Stomach (tissue), 9 donors: ENCODE data around the gene RBMS3. TPM values are rescaled to one million over a fixed set of nuclear protein-coding genes. Genes with fewer than 3 reads are reported as not detected.

Source experiments
- DNase-seq, 2 donors: peaks; one replicate each; pipeline versions ENCODE4 v3.0.0 to v3.0.0-alpha.2; 2013 to 2019
- H3K27ac ChIP-seq, 5 donors: fragments of 200-600 bp in 4 of 5; sonication (generic) in 4 of 5; one replicate each; pipeline ENCODE4 v1.5.1; 2013 to 2019; ENCODE audit warnings: mild to moderate bottlenecking in 1 of 5, moderate library complexity in 1 of 5
- H3K27me3 ChIP-seq, 3 donors: fragments of 200-600 bp; sonication (generic); one replicate each; pipeline ENCODE4 v1.5.1; 2017 to 2019; ENCODE audit warnings: mixed run types in 1 of 3
- H3K36me3 ChIP-seq, 4 donors: fragments of 200-600 bp; sonication (generic); 1 replicate in 3 of 4; 2 replicates in 1 of 4; pipeline ENCODE4 v1.5.1; 2016 to 2019
- H3K4me1 ChIP-seq, 4 donors: fragments of 200-600 bp; sonication (generic); one replicate each; pipeline ENCODE4 v1.5.1; 2016 to 2019
- H3K4me3 ChIP-seq, 4 donors: fragments of 200-600 bp; sonication (generic) in 3 of 4; one replicate each; pipeline ENCODE4 v1.5.1; 2016 to 2019; ENCODE audit warnings: mild to moderate bottlenecking in 1 of 4
- H3K9me3 ChIP-seq, 4 donors: fragments of 200-600 bp; sonication (generic); one replicate each; pipeline ENCODE4 v1.5.1; 2016 to 2019
- CTCF ChIP-seq, 7 experiments: fragments of 450-650 bp in 4 of 7; fragments of 200-600 bp in 3 of 7; sonication (generic) in 3 of 7; IDR thresholded peaks; one replicate each; pipeline ENCODE4 v1.5.1; 2016 to 2019; ENCODE audit warnings: antibody characterized with exemption in 7 of 7, control low read depth in 2 of 7, mild to moderate bottlenecking in 1 of 7
- EP300 ChIP-seq: sonication (generic); formaldehyde crosslinking; IDR thresholded peaks from one replicate; pipeline ENCODE4 v1.6.1; 2017; ENCODE audit warnings: antibody characterized with exemption
- POLR2A ChIP-seq, 4 donors: fragments of 450-650 bp; IDR thresholded peaks; one replicate each; pipeline ENCODE4 v1.6.1; 2016; ENCODE audit warnings: antibody characterized with exemption in 4 of 4, control low read depth in 2 of 4, mild to moderate bottlenecking in 1 of 4, moderate library complexity in 1 of 4
- POLR2AphosphoS5 ChIP-seq, 3 donors: sonication (generic); formaldehyde crosslinking; IDR thresholded peaks; one replicate each; pipeline ENCODE4 v1.6.1; 2016; ENCODE audit warnings: antibody characterized with exemption in 3 of 3
- WGBS, 5 donors: extraction: QIAGEN DNeasy Blood & Tissue Kit in 3 of 5; methylation state at CpG; one replicate each; pipeline versions ENCODE4 v1.1.5 to v1.1.7; 2013 to 2018; 5-methylcytosine and 5-hydroxymethylcytosine counted together
- intact Hi-C: fragments of 100-400 bp; cut with DNase I; formaldehyde crosslinking; loops from one replicate; pipeline ENCODE4 v1.15.1; 2023; ENCODE audit warnings: low total_unique reads
- polyA plus RNA-seq, 3 donors: library from polyadenylated mRNA; stranded (reverse); fragments of 200-250 nt; gene quantifications; one replicate each; pipeline ENCODE4 v1.2.3, GENCODE V29; 2013
- total RNA-seq, 5 donors: library from RNA; depleted of rRNA; stranded (reverse); fragments of >200 nt; gene quantifications; one replicate each; pipeline versions ENCODE4 v1.1.0 to v1.2.3, GENCODE V29; 2014 to 2016
- donor health status: healthy with polysubstance abuse.
- donor health status: Bipolar disorder and iron deficiency.
- donor health status: healthy.

RBMS3 gene
- total and polyA plus RNA-seq, 8 donors: 2.0 to 103 (median 16.0) TPM

GRCh38 chr3:29608414-29609327, 327.8 kb downstream of the RBMS3 start:
- Histone ChIP-seq H3K4me1 (no peaks in the 10 kb centered on the region), H3K27ac (no peak overlapping the region), H3K36me3 (no peaks in the 10 kb centered on the region), H3K4me3 (no peak overlapping the region), H3K27me3 (no peaks in the 10 kb centered on the region), H3K9me3 (no peaks in the 10 kb centered on the region)
- no peak for DNase-seq
- TF ChIP-seq CTCF (IDR thresholded peaks at IDR 0.05) (no peak), POLR2A (IDR thresholded peaks at IDR 0.05) (no peak), EP300 (no peak)
- WGBS, 5 donors: 78 to 90% (median 84%) methylated on average over 3 of the region's 3 CpGs
- intact Hi-C loops: no loop called here

GRCh38 chr3:29609328-29609811, 328.5 kb downstream of the RBMS3 start:
- no peaks in the 10 kb centered on the region for H3K27me3 ChIP-seq
- intact Hi-C loops: no loop called here
- DNase-seq: no peak
- no peak for TF ChIP-seq CTCF (IDR thresholded peaks at IDR 0.05)
- TF ChIP-seq EP300: no peak
- no peak for TF ChIP-seq POLR2A (IDR thresholded peaks at IDR 0.05)
- no peak for TF ChIP-seq POLR2AphosphoS5 (IDR thresholded peaks at IDR 0.05)
- no peaks in the 10 kb centered on the region for H3K4me1 ChIP-seq
- no peak overlapping the region for H3K4me3 ChIP-seq
- H3K36me3 ChIP-seq: no peaks in the 10 kb centered on the region
- H3K27ac ChIP-seq: no peak overlapping the region
- no peaks in the 10 kb centered on the region for H3K9me3 ChIP-seq

GRCh38 chr3:29610781-29611180, 329.9 kb downstream of the RBMS3 start:
- no peak for TF ChIP-seq CTCF (IDR thresholded peaks at IDR 0.05)
- TF ChIP-seq POLR2AphosphoS5 (IDR thresholded peaks at IDR 0.05): no peak
- no peak for TF ChIP-seq POLR2A (IDR thresholded peaks at IDR 0.05)
- no peak for TF ChIP-seq EP300
- Histone ChIP-seq H3K27ac (no peak overlapping the region), H3K36me3 (no peaks in the 10 kb centered on the region), H3K9me3 (no peaks in the 10 kb centered on the region), H3K4me3 (no peak overlapping the region), H3K27me3 (no peaks in the 10 kb centered on the region), H3K4me1 (no peaks in the 10 kb centered on the region)
- intact Hi-C loops: no loop called here
- no peak for DNase-seq

- no peak for DNase-seq
- Histone ChIP-seq H3K9me3 (no peaks in the 10 kb centered on the region), H3K4me3 (no peak overlapping the region), H3K4me1 (no peaks in the 10 kb centered on the region), H3K27me3 (no peaks in the 10 kb centered on the region), H3K27ac (no peak overlapping the region), H3K36me3 (no peaks in the 10 kb centered on the region)
- WGBS, 5 donors: 70 to 85% (median 74%) methylated on average over 4 of the region's 4 CpGs
- intact Hi-C loops: no loop called here
- TF ChIP-seq CTCF (IDR thresholded peaks at IDR 0.05): no peak
- no peak for TF ChIP-seq POLR2A (IDR thresholded peaks at IDR 0.05)
- TF ChIP-seq EP300: no peak
- TF ChIP-seq POLR2AphosphoS5 (IDR thresholded peaks at IDR 0.05): no peak
Observed at GRCh38 chr3:29611252-29611651, 330.4 kb downstream of the RBMS3 start.
